ENCODE results near the gene NUDCD3.

The NUDCD3 gene

GRCh38 chr7:44490351-44491200, at the start of gene NUDCD3:
TSS of gene NUDCD3 (minus strand) at chr7:44490658. CDS start at chr7:44490600, 58 bp downstream.
- in situ Hi-C loops (cut with MboI; ENCODE audit: low sequenced_read_pairs, unreplicated experiment): no loop called here
- TF ChIP-seq, protein P1, sequence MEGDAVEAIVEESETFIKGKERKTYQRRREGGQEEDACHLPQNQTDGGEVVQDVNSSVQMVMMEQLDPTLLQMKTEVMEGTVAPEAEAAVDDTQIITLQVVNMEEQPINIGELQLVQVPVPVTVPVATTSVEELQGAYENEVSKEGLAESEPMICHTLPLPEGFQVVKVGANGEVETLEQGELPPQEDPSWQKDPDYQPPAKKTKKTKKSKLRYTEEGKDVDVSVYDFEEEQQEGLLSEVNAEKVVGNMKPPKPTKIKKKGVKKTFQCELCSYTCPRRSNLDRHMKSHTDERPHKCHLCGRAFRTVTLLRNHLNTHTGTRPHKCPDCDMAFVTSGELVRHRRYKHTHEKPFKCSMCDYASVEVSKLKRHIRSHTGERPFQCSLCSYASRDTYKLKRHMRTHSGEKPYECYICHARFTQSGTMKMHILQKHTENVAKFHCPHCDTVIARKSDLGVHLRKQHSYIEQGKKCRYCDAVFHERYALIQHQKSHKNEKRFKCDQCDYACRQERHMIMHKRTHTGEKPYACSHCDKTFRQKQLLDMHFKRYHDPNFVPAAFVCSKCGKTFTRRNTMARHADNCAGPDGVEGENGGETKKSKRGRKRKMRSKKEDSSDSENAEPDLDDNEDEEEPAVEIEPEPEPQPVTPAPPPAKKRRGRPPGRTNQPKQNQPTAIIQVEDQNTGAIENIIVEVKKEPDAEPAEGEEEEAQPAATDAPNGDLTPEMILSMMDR (IDR thresholded peaks at IDR 0.05; ENCODE audit: borderline replicate concordance, control extremely low read depth, extremely low read depth, insufficient read depth, missing control alignments): no peak
- peak; percentile 92 for DNase-seq (ENCODE audit: low spot score)

DNA sequence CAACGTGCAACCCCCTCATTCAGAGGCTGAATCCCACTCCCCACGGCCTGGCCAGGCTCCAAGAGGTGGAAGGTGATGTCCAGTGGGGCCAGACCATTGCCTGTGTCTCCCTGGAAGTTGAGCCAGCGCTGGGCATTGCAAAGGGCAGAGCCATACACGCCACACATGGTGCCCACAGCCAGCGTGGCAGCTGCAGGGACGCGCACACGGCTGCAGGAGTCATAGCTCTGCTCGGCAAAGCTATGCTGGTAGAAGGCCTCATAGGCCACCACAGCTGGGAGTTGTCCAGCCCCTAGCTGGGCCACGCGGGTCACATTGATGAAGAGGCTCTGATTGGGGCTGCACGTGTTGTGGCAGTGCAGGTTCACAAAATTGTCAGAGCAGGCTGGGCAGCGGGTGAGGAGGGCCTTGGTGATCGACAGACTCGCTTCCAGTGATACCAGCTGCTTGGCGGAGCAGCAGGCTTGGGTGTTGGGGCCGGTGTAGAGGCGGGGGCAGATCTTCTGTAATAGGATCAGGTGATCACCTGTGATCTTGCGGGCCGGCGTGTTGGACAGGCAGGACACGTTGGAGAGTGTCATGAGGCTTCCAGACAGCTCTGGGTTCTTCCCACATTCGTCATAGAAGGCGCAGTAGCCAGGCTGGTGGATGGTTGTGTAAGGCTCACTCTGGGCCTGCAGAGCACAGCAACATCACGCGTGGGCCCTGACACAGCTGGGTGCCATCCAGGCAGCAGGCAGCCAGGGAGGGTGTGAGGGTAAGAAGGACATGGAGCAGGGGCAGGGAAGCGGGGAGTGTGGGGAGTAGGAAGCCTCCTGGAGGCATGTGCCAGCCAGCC, 49.4 kb upstream of the NUDCD3 start:
- in situ Hi-C loops (cut with MboI; ENCODE audit: low sequenced_read_pairs, unreplicated experiment): no loop called here
- TF ChIP-seq, protein P1 (IDR thresholded peaks at IDR 0.05; ENCODE audit: borderline replicate concordance, control extremely low read depth, extremely low read depth, insufficient read depth, missing control alignments): no peak

GRCh38 chr7:44538798-44539668, 48.6 kb upstream of the NUDCD3 start:
- in situ Hi-C loops (cut with MboI; ENCODE audit: low sequenced_read_pairs, unreplicated experiment): no loop called here
- peak; percentile 23 for DNase-seq (ENCODE audit: low spot score)
- TF ChIP-seq, protein P1 (IDR thresholded peaks at IDR 0.05; ENCODE audit: borderline replicate concordance, control extremely low read depth, extremely low read depth, insufficient read depth, missing control alignments): no peak

More for the DNA sequence above, 49.4 kb upstream of the NUDCD3 start:
- peak; percentile 21 for DNase-seq (ENCODE audit: low spot score)

DNA sequence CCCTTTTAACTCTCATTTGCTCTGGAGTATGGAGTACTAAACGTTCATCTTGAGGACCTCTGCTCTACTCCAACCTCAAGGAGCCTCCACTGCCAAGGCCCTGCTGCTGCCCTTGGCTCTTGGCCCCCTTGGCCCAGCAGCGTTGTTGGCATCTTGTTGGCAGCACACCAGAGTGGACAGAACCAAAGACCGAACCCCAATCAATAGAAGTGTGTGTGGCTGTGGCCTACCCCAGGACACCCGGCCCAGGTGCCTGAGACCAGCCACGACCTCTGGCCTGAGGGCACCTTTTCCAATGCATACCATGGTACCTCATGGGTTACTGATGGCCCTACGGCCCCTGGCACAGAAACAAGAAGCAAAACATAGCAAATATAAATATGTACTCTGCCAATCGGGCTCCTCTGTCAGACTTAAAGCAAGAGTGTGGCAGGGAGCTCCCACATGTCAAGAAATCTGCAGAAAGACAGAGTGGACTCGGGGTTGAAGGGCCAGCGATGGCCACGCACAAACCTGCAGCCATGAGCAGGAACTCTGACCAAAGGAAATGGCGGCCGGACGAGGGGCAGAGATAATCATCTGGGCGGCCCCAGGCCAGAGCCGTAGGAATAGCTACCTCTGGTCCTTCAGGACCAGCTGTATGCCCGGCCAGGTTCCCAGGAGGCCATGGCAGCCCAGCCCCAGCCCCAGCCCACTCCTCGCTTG, 47.8 kb upstream of the NUDCD3 start:
- DNase-seq (ENCODE audit: low spot score): peak; percentile 20
- TF ChIP-seq, protein P1 (IDR thresholded peaks at IDR 0.05; ENCODE audit: borderline replicate concordance, control extremely low read depth, extremely low read depth, insufficient read depth, missing control alignments): no peak
- in situ Hi-C loops (cut with MboI; ENCODE audit: low sequenced_read_pairs, unreplicated experiment): no loop called here

DNA sequence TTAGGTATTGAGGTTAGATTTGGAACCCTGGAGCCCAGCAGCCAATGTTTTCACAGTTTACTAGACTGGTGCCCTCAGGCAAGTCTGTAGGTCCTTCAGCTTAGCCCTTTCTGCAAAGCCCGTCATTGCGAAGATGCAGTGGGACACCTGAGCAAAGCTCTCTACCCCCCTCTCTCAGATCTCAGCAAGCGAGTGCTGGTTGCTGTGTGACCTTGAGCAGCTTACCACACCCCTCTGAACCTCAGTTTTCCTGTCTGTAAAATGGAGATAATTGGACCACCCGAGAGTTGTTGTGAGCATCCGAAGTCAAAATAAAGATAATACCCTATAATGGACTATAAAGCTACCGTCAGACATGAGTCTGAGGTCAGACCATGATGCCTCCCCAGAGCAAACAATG, 47.0 kb upstream of the NUDCD3 start:
- TF ChIP-seq, protein P1 (IDR thresholded peaks at IDR 0.05; ENCODE audit: borderline replicate concordance, control extremely low read depth, extremely low read depth, insufficient read depth, missing control alignments): no peak
- in situ Hi-C loops (cut with MboI; ENCODE audit: low sequenced_read_pairs, unreplicated experiment): no loop called here
- DNase-seq (ENCODE audit: low spot score): peak; percentile 13
